HCT116 (cell line): ENCODE results near the gene PAQR7.

ENCODE experiments used
- POLR2A ChIP-seq: IDR thresholded peaks from 2 replicates; pipeline ENCODE4 v1.7.0; 2011; ENCODE audit warnings: borderline replicate concordance; ENCODE audit not compliant: insufficient read depth, insufficient read length; ENCODE audit errors: extremely low read depth
- TF ChIP-seq, protein P1 (sequence below): IDR thresholded peaks from 2 replicates; pipeline ENCODE4 v1.6.1; 2012; ENCODE audit warnings: low read depth
- TF ChIP-seq, protein P2 (sequence below): IDR thresholded peaks from 2 replicates; pipeline ENCODE4 v1.6.1; 2011; ENCODE audit warnings: mild to moderate bottlenecking, low read length, moderate library complexity; ENCODE audit not compliant: insufficient replicate concordance; ENCODE audit errors: extremely low read depth
- TF ChIP-seq, protein P3 (sequence below): IDR thresholded peaks from 2 replicates; pipeline ENCODE4 v1.6.1; 2012
- TF ChIP-seq, protein P4 (sequence below), 3 experiments: fragments of 200-600 bp in 1 of 3; sonication (generic) in 1 of 3; IDR thresholded peaks in 2 of 3; conservative IDR thresholded peaks in 1 of 3; 2 replicates each; pipeline ENCODE4 v1.5.1; 2012 to 2017; ENCODE audit warnings: low read depth in 2 of 3, low read length in 2 of 3, antibody characterized with exemption in 1 of 3, borderline replicate concordance in 1 of 3, control low read depth in 1 of 3, mild to moderate bottlenecking in 1 of 3, mixed read lengths in 1 of 3, mixed run types in 1 of 3, moderate library complexity in 1 of 3; ENCODE audit not compliant: insufficient read depth in 1 of 3

DNA sequence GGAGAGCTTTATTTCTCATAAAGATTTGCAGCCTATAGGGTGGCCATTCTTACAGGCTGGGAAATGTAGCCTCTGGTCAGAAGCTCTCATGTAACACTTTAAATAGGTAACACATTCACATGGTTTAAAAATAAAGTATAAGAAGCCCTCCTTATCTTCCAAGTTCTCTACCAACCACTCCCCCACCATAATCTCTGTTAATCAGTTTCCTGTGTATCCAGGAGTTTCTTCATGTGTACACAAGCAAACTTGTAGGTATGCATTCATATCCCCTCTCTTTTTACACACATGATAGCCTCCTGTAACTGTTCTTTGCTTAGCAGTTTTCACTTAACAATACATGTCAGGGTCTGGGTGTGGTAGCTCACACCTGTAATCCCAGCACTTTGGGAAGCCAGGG is 35.7 kb upstream of the PAQR7 start:
- TF ChIP-seq POLR2A: no peak
- TF ChIP-seq, protein P1, sequence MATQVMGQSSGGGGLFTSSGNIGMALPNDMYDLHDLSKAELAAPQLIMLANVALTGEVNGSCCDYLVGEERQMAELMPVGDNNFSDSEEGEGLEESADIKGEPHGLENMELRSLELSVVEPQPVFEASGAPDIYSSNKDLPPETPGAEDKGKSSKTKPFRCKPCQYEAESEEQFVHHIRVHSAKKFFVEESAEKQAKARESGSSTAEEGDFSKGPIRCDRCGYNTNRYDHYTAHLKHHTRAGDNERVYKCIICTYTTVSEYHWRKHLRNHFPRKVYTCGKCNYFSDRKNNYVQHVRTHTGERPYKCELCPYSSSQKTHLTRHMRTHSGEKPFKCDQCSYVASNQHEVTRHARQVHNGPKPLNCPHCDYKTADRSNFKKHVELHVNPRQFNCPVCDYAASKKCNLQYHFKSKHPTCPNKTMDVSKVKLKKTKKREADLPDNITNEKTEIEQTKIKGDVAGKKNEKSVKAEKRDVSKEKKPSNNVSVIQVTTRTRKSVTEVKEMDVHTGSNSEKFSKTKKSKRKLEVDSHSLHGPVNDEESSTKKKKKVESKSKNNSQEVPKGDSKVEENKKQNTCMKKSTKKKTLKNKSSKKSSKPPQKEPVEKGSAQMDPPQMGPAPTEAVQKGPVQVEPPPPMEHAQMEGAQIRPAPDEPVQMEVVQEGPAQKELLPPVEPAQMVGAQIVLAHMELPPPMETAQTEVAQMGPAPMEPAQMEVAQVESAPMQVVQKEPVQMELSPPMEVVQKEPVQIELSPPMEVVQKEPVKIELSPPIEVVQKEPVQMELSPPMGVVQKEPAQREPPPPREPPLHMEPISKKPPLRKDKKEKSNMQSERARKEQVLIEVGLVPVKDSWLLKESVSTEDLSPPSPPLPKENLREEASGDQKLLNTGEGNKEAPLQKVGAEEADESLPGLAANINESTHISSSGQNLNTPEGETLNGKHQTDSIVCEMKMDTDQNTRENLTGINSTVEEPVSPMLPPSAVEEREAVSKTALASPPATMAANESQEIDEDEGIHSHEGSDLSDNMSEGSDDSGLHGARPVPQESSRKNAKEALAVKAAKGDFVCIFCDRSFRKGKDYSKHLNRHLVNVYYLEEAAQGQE: no peak
- TF ChIP-seq, protein P2, sequence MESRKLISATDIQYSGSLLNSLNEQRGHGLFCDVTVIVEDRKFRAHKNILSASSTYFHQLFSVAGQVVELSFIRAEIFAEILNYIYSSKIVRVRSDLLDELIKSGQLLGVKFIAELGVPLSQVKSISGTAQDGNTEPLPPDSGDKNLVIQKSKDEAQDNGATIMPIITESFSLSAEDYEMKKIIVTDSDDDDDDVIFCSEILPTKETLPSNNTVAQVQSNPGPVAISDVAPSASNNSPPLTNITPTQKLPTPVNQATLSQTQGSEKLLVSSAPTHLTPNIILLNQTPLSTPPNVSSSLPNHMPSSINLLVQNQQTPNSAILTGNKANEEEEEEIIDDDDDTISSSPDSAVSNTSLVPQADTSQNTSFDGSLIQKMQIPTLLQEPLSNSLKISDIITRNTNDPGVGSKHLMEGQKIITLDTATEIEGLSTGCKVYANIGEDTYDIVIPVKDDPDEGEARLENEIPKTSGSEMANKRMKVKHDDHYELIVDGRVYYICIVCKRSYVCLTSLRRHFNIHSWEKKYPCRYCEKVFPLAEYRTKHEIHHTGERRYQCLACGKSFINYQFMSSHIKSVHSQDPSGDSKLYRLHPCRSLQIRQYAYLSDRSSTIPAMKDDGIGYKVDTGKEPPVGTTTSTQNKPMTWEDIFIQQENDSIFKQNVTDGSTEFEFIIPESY: no peak
- TF ChIP-seq, protein P3, sequence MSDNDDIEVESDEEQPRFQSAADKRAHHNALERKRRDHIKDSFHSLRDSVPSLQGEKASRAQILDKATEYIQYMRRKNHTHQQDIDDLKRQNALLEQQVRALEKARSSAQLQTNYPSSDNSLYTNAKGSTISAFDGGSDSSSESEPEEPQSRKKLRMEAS: no peak
- TF ChIP-seq, protein P4, sequence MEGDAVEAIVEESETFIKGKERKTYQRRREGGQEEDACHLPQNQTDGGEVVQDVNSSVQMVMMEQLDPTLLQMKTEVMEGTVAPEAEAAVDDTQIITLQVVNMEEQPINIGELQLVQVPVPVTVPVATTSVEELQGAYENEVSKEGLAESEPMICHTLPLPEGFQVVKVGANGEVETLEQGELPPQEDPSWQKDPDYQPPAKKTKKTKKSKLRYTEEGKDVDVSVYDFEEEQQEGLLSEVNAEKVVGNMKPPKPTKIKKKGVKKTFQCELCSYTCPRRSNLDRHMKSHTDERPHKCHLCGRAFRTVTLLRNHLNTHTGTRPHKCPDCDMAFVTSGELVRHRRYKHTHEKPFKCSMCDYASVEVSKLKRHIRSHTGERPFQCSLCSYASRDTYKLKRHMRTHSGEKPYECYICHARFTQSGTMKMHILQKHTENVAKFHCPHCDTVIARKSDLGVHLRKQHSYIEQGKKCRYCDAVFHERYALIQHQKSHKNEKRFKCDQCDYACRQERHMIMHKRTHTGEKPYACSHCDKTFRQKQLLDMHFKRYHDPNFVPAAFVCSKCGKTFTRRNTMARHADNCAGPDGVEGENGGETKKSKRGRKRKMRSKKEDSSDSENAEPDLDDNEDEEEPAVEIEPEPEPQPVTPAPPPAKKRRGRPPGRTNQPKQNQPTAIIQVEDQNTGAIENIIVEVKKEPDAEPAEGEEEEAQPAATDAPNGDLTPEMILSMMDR (IDR thresholded peaks at IDR 0.05 in 2 of 3, conservative IDR thresholded peaks at IDR 0.05 in 1 of 3; ENCODE audit: borderline replicate concordance in 1 of 3, insufficient read depth in 1 of 3, low read depth in 2 of 3, low read length in 2 of 3): no peak
